H1 (cell line): ENCODE measurements around the gene HRH2.

Source experiments
- MAX ChIP-seq: IDR thresholded peaks from 2 replicates; pipeline ENCODE4 v1.6.1; 2012; ENCODE audit warnings: inconsistent platforms
- POLR2A ChIP-seq, 2 experiments: IDR thresholded peaks; 1 replicate in 1 of 2; 2 replicates in 1 of 2; pipeline ENCODE4 v1.6.1; 2011; ENCODE audit warnings: low read depth in 2 of 2, low read length in 2 of 2, mild to moderate bottlenecking in 2 of 2; ENCODE audit errors: control extremely low read depth in 1 of 2
- POLR2AphosphoS5 ChIP-seq: IDR thresholded peaks from 2 replicates; pipeline ENCODE4 v1.6.1; 2011; ENCODE audit warnings: low read depth, low read length
- RNF2 ChIP-seq: fragments of 200-900, 300-1000 bp; sonication (generic); IDR thresholded peaks from 2 replicates; pipeline ENCODE4 v1.7.1; 2016; ENCODE audit warnings: borderline replicate concordance, low read depth, mild to moderate bottlenecking, antibody characterized with exemption, low read length; ENCODE audit not compliant: poor library complexity, severe bottlenecking; ENCODE audit errors: missing control alignments
- SAP30 ChIP-seq: fragments of 300-600 bp; sonication (generic); IDR thresholded peaks from 2 replicates; pipeline ENCODE4 v1.7.1; 2012; ENCODE audit warnings: low read length, moderate library complexity, mild to moderate bottlenecking, inconsistent platforms; ENCODE audit not compliant: insufficient read depth, insufficient replicate concordance
- TF ChIP-seq, protein P1 (sequence below), 3 experiments: IDR thresholded peaks; 1 replicate in 2 of 3; 2 replicates in 1 of 3; pipeline versions ENCODE4 v1.5.1 to v1.6.1; 2011; ENCODE audit warnings: low read length in 3 of 3, mild to moderate bottlenecking in 3 of 3, inconsistent platforms in 2 of 3, low read depth in 1 of 3, moderate library complexity in 1 of 3; ENCODE audit not compliant: insufficient read depth in 1 of 3; ENCODE audit errors: control extremely low read depth in 1 of 3

GRCh38 chr5:175678074-175678473 lies 20.2 kb downstream of the HRH2 start:
- TF ChIP-seq POLR2A (IDR thresholded peaks at IDR 0.05; ENCODE audit: control extremely low read depth in 1 of 2, low read depth in 2 of 2, low read length in 2 of 2) (no peak), POLR2AphosphoS5 (no peak), RNF2 (no peak), MAX (no peak), SAP30 (no peak)
- TF ChIP-seq, protein P1, sequence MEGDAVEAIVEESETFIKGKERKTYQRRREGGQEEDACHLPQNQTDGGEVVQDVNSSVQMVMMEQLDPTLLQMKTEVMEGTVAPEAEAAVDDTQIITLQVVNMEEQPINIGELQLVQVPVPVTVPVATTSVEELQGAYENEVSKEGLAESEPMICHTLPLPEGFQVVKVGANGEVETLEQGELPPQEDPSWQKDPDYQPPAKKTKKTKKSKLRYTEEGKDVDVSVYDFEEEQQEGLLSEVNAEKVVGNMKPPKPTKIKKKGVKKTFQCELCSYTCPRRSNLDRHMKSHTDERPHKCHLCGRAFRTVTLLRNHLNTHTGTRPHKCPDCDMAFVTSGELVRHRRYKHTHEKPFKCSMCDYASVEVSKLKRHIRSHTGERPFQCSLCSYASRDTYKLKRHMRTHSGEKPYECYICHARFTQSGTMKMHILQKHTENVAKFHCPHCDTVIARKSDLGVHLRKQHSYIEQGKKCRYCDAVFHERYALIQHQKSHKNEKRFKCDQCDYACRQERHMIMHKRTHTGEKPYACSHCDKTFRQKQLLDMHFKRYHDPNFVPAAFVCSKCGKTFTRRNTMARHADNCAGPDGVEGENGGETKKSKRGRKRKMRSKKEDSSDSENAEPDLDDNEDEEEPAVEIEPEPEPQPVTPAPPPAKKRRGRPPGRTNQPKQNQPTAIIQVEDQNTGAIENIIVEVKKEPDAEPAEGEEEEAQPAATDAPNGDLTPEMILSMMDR (IDR thresholded peaks at IDR 0.05; ENCODE audit: control extremely low read depth in 1 of 3, insufficient read depth in 1 of 3, low read depth in 1 of 3, low read length in 3 of 3) = no peak
